ENCODE measurements around the gene NKD1. TPM values are rescaled to one million over a fixed set of nuclear protein-coding genes. Genes with fewer than 3 reads are reported as not detected.

NKD1 gene
- polyA plus RNA-seq, 1 experiment, result not detected

DNA sequence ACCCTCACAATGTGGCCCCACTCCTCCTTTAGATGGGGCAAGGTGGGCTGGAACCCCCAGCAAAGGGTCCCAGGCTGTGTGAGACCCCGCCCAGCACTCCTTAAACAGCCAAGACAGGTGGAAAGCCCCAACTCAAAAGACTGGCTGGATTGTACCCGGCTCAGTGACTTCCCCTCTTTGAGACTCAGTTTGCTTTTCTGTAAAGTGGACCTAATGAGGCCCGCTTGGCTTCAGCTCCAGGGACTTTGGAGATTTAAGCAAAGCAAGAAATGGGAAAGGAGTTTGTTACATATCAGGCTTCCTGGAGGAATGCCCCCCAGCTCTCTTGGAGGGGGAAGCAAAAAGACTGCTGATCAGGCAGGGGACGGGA, 93.6 kb downstream of the NKD1 start:
- no peak overlapping the region for H3K4me3 ChIP-seq (ENCODE audit: low read depth, low read length)
- no peak for DNase-seq (ENCODE audit: low read depth, low spot score)
- H3K27me3 ChIP-seq (ENCODE audit: control insufficient read depth, insufficient read depth, low read length), result peaks cover 6% of the 10 kb centered on the region
- ChIA-PET POLR2A (no interaction called here), CTCF (no interaction called here)
- H3K9me3 ChIP-seq (ENCODE audit: control insufficient read depth, insufficient read depth, low read length), result no peaks in the 10 kb centered on the region
- no peak overlapping the region for H3K27ac ChIP-seq (ENCODE audit: low read depth, low read length)
- TF ChIP-seq, protein P1, sequence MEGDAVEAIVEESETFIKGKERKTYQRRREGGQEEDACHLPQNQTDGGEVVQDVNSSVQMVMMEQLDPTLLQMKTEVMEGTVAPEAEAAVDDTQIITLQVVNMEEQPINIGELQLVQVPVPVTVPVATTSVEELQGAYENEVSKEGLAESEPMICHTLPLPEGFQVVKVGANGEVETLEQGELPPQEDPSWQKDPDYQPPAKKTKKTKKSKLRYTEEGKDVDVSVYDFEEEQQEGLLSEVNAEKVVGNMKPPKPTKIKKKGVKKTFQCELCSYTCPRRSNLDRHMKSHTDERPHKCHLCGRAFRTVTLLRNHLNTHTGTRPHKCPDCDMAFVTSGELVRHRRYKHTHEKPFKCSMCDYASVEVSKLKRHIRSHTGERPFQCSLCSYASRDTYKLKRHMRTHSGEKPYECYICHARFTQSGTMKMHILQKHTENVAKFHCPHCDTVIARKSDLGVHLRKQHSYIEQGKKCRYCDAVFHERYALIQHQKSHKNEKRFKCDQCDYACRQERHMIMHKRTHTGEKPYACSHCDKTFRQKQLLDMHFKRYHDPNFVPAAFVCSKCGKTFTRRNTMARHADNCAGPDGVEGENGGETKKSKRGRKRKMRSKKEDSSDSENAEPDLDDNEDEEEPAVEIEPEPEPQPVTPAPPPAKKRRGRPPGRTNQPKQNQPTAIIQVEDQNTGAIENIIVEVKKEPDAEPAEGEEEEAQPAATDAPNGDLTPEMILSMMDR (IDR thresholded peaks at IDR 0.05; ENCODE audit: low read depth, low read length), result no peak

- peaks cover 6% of the 10 kb centered on the region for H3K27me3 ChIP-seq (ENCODE audit: control insufficient read depth, insufficient read depth, low read length)
- H3K4me3 ChIP-seq (ENCODE audit: low read depth, low read length), result no peak overlapping the region
- CTCF ChIA-PET, result no interaction called here
- no peak for DNase-seq (ENCODE audit: low read depth, low spot score)
- no peaks in the 10 kb centered on the region for H3K9me3 ChIP-seq (ENCODE audit: control insufficient read depth, insufficient read depth, low read length)
- TF ChIP-seq, protein P1 (IDR thresholded peaks at IDR 0.05; ENCODE audit: low read depth, low read length), result no peak
- POLR2A ChIA-PET, result no interaction called here
- no peak overlapping the region for H3K27ac ChIP-seq (ENCODE audit: low read depth, low read length)
Measured at GRCh38 chr16:50642349-50642748, 94.2 kb downstream of the NKD1 start.

DNA sequence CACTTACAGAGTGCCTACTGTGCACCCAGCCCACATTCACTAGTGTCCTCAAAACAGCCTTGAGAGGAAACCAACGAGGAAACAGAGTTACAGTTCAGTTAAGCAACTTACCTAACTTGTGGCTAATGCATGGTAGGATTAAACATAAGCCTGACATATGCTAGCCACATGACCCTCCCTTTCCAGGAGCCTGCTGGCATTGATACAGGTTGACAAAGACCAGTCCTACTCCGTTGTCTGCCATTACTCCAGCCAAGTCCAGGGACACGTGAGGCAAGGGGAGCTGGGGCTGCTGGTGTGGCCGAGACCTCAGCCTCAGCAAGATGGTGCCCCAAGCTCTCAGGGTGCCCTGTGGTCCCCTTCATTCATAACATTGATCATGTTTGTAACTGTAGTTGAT, 95.0 kb downstream of the NKD1 start:
- H3K4me3 ChIP-seq (ENCODE audit: low read depth, low read length), result no peak overlapping the region
- DNase-seq (ENCODE audit: low read depth, low spot score), result no peak
- TF ChIP-seq, protein P1 (IDR thresholded peaks at IDR 0.05; ENCODE audit: low read depth, low read length), result no peak
- H3K27me3 ChIP-seq (ENCODE audit: control insufficient read depth, insufficient read depth, low read length), result peaks cover 6% of the 10 kb centered on the region
- no peak overlapping the region for H3K27ac ChIP-seq (ENCODE audit: low read depth, low read length)
- CTCF ChIA-PET, result interaction anchor here (1.0 kb wide), 1 partner anchor 22 kb away, joined by 5 read pairs; no protein-coding TSS in a partner anchor
- POLR2A ChIA-PET, result no interaction called here
- no peaks in the 10 kb centered on the region for H3K9me3 ChIP-seq (ENCODE audit: control insufficient read depth, insufficient read depth, low read length)

DNA sequence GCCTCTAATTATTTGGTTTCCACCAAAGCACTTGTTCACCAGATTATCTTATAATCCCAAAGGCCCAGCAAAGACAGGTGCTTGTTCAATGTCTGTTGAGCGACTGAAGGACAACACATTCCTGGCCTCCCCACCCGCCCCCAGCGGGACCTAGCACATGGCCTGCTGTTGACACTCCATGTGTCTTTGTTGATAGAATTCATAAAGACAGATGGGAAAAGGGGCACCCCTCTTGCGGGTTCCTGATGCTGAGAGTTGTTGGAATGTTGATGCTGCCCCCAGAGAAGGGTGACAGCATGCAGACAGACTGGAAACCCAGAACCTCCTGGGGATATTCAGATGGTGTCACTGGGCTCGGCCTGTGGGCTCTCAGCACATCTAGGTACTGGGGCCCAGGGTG, 96.0 kb downstream of the NKD1 start:
- TF ChIP-seq, protein P1 (IDR thresholded peaks at IDR 0.05; ENCODE audit: low read depth, low read length), result no peak
- ChIA-PET POLR2A (no interaction called here), CTCF (interaction anchor here (1.0 kb wide), 3 partner anchors 20 to 162 kb away, joined by 3 to 5 read pairs (median 3); no protein-coding TSS in a partner anchor)
- H3K4me3 ChIP-seq (ENCODE audit: low read depth, low read length), result no peak overlapping the region
- peaks cover 6% of the 10 kb centered on the region for H3K27me3 ChIP-seq (ENCODE audit: control insufficient read depth, insufficient read depth, low read length)
- DNase-seq (ENCODE audit: low read depth, low spot score), result no peak
- H3K9me3 ChIP-seq (ENCODE audit: control insufficient read depth, insufficient read depth, low read length), result no peaks in the 10 kb centered on the region
- no peak overlapping the region for H3K27ac ChIP-seq (ENCODE audit: low read depth, low read length)

- DNase-seq (ENCODE audit: low read depth, low spot score), result no peak
- H3K27ac ChIP-seq (ENCODE audit: low read depth, low read length), result no peak overlapping the region
- TF ChIP-seq, protein P1 (IDR thresholded peaks at IDR 0.05; ENCODE audit: low read depth, low read length), result peak; percentile 11; the same call in 1 of the 2 replicates
- peaks cover 8% of the 10 kb centered on the region for H3K27me3 ChIP-seq (ENCODE audit: control insufficient read depth, insufficient read depth, low read length)
- H3K4me3 ChIP-seq (ENCODE audit: low read depth, low read length), result no peak overlapping the region
- H3K9me3 ChIP-seq (ENCODE audit: control insufficient read depth, insufficient read depth, low read length), result no peaks in the 10 kb centered on the region
- CTCF ChIA-PET, result interaction anchor here (0.7 to 1.0 kb wide), 3 partner anchors 19 to 162 kb away, joined by 3 read pairs; no protein-coding TSS in a partner anchor
- POLR2A ChIA-PET, result no interaction called here
Measured at GRCh38 chr16:50644729-50645128, 96.5 kb downstream of the NKD1 start.
